ENCODE results near the gene TMEM130.

Gene TMEM130

DNA sequence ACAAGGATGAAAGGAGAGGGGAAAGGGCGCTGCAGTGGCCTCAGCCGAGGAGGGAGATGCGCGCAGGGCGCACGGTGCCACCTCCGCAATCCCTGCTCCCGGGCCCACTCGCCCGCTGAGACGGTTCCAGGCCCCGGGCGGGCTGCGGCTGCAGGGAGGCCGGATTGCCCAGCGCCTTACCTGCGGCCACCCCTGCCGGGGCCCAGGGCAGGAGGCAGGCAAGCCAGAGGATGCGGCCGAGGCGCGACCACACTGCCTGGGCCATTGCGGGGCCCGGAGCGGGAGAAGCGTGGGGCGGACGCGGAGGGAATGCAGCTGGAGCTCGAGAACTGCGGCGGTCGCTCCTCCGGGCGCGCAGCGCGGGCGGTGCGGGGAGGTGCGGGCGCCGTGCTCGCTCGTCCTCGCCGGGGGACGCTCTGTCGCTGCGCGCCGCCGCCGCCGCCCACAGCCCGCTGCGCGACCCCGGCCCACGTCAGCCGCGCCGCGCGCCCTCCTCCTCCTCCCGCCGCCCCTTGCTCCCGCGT is at the start of gene TMEM130:
TMEM130 (minus strand) TSS at position 418 of the 524 bp plus-strand sequence; CDS start at position 265, 153 bp downstream.
- H3K4me3 ChIP-seq (ENCODE audit: control insufficient read depth, low read depth, low read length) = peak within 1 kb of the TSS; percentile 24
- no peak for DNase-seq (ENCODE audit: low read depth)
- no peak for TF ChIP-seq CTCF (conservative IDR thresholded peaks at IDR 0.05; ENCODE audit: control insufficient read depth, insufficient read depth, low read depth, low read length)

GRCh38 chr7:98917331-98917730 is 47.5 kb upstream of the TMEM130 start:
- no peak overlapping the region for H3K4me3 ChIP-seq (ENCODE audit: control insufficient read depth, low read depth, low read length)
- no peak for TF ChIP-seq CTCF (conservative IDR thresholded peaks at IDR 0.05; ENCODE audit: control insufficient read depth, insufficient read depth, low read depth, low read length)
- DNase-seq (ENCODE audit: low read depth) = no peak

DNA sequence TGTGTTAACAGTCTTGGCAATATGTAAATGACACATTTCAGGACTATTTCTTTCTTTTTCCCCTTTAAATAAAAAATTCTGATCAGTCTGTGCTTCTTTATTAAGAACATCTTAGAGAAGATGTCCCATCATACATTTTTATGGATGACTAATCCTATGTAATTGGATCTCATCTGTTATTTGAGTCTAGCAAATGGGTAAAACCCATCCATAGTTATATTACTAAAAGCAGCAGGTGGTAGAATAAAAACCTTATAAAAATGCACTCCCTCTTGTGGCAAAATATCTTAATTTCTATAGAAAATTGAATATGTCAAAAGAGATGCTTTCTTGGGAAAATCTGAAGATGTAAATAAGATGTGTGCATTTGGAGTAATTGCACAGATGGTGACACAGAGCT is 43.8 kb upstream of the TMEM130 start:
- DNase-seq (ENCODE audit: low read depth) = peak; percentile 52
- no peak for TF ChIP-seq CTCF (conservative IDR thresholded peaks at IDR 0.05; ENCODE audit: control insufficient read depth, insufficient read depth, low read depth, low read length)
- H3K4me3 ChIP-seq (ENCODE audit: control insufficient read depth, low read depth, low read length) = no peak overlapping the region

DNA sequence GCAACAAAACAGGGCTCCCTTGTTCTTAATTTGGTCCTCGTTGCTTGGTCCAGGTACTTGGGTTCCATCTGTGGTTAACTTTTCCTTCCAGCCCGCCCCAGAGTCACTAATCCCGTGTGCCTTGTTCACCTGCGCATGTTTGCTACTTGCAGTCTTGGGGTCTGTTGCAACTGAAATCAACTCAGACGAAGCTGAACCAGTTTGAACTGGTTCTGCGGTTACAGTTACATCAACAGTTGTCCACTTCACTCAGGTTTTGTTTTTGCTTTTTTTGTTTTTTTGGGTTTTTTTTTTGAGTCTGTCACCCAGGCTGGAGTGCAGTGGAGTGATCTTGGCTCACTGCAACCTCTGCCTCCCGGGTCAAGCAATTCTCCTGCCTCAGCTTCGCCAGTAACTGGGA is 43.2 kb upstream of the TMEM130 start:
- H3K4me3 ChIP-seq (ENCODE audit: control insufficient read depth, low read depth, low read length) = no peak overlapping the region
- DNase-seq (ENCODE audit: low read depth) = no peak
- no peak for TF ChIP-seq CTCF (conservative IDR thresholded peaks at IDR 0.05; ENCODE audit: control insufficient read depth, insufficient read depth, low read depth, low read length)

DNA sequence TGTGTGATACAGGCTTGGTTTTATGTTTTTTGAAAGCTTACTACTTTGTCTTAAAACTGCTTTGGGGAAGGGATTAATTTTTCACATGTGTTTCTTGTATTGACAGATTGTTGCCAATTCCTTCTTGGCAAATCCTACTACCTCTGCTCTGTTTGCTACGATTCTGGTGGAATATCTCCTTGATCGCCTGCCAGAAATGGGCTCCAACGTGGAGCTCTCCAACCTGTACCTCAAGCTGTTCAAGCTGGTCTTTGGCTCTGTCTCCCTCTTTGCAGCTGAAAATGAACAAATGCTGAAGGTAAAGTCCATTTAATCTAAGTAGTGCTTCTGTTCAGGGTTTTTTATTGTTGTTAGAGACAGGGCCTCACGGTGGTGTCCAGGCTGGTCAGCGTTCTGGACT is 42.1 kb upstream of the TMEM130 start:
- H3K4me3 ChIP-seq (ENCODE audit: control insufficient read depth, low read depth, low read length) = no peak overlapping the region
- no peak for TF ChIP-seq CTCF (conservative IDR thresholded peaks at IDR 0.05; ENCODE audit: control insufficient read depth, insufficient read depth, low read depth, low read length)
- no peak for DNase-seq (ENCODE audit: low read depth)

GRCh38 chr7:98910427-98910826 is 40.6 kb upstream of the TMEM130 start:
- no peak overlapping the region for H3K4me3 ChIP-seq (ENCODE audit: control insufficient read depth, low read depth, low read length)
- no peak for DNase-seq (ENCODE audit: low read depth)
- TF ChIP-seq CTCF (conservative IDR thresholded peaks at IDR 0.05; ENCODE audit: control insufficient read depth, insufficient read depth, low read depth, low read length) = no peak

DNA sequence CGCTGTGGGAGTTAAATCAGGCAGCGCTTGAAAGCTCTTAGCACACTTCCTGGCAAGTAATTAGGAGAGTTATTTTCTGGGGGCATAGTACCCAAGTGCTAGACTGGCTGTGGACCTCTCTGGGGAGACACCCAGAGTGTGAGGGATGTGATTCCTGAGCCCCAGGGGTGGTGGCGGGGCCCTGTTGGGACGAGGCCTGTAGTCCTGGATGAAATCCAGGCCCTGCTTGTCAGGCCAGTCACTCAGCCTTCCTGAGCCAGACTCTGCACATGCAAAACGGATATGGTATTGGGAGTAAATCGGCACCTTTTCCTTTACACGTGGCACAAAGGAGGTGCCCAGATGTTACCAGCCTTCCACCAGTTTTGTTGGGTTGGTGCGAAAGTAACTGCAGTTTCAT is 39.7 kb upstream of the TMEM130 start:
- DNase-seq (ENCODE audit: low read depth) = no peak
- H3K4me3 ChIP-seq (ENCODE audit: control insufficient read depth, low read depth, low read length) = no peak overlapping the region
- TF ChIP-seq CTCF (conservative IDR thresholded peaks at IDR 0.05; ENCODE audit: control insufficient read depth, insufficient read depth, low read depth, low read length) = no peak

All from fibroblast of mammary gland (primary cell).